GM12872 (cell line): Measurements from ENCODE around the gene SUPT20HL1.

Experiments
- CTCF ChIP-seq: IDR thresholded peaks from 3 replicates; pipeline ENCODE4 v1.5.1; 2011; ENCODE audit warnings: low read depth, mild to moderate bottlenecking, low read length, moderate library complexity; ENCODE audit not compliant: insufficient read depth

The SUPT20HL1 gene

GRCh38 chrX:24350217-24350616, 10.2 kb upstream of the SUPT20HL1 start:
- TF ChIP-seq CTCF = no peak

GRCh38 chrX:24355095-24355494, 5.3 kb upstream of the SUPT20HL1 start:
- no peak for TF ChIP-seq CTCF

GRCh38 chrX:24357106-24357505, 3.3 kb upstream of the SUPT20HL1 start:
- no peak for TF ChIP-seq CTCF

GRCh38 chrX:24364326-24364725, 3.9 kb downstream of the SUPT20HL1 start:
- no peak for TF ChIP-seq CTCF

- TF ChIP-seq CTCF = no peak
Observed at GRCh38 chrX:24364851-24365538, 4.6 kb downstream of the SUPT20HL1 start.

GRCh38 chrX:24369816-24370215, 9.4 kb downstream of the SUPT20HL1 start:
- TF ChIP-seq CTCF = no peak

GRCh38 chrX:24371391-24371972, 11.0 kb downstream of the SUPT20HL1 start:
- peak; percentile 67 for TF ChIP-seq CTCF
